Astrocyte (in vitro differentiated cells and primary cell): ENCODE measurements around the gene COX6B1. TPM values are rescaled to one million over a fixed set of nuclear protein-coding genes. Genes with fewer than 3 reads are reported as not detected.
A peak's percentile ranks its signal among the peaks of the same experiment; 100 is the strongest.

Experiments
- DNase-seq: peaks from one replicate; pipeline ENCODE4 v3.0.0-alpha.2; 2010; ENCODE audit warnings: low read depth
- FAIRE-seq: peaks from 2 replicates; lab custom pipeline; 2011; peaks lifted over from hg19 to GRCh38; lab: Jason Lieb, UNC
- H2AFZ ChIP-seq: 2 replicates; pipeline ENCODE4 v1.6.0; 2012; ENCODE audit warnings: low read depth, low read length, inconsistent platforms
- H3K27ac ChIP-seq: 2 replicates; pipeline ENCODE4 v1.5.1; 2011; ENCODE audit warnings: low read depth, low read length, inconsistent platforms
- H3K27me3 ChIP-seq: 2 replicates; pipeline ENCODE4 v1.6.0; 2011; ENCODE audit warnings: low read length, inconsistent platforms; ENCODE audit not compliant: insufficient read depth
- H3K36me3 ChIP-seq: 2 replicates; pipeline ENCODE4 v1.5.1; 2011; ENCODE audit warnings: low read length, inconsistent platforms; ENCODE audit not compliant: insufficient read depth
- H3K4me1 ChIP-seq: 2 replicates; pipeline ENCODE4 v1.5.1; 2011; ENCODE audit warnings: low read length, inconsistent platforms; ENCODE audit not compliant: insufficient read depth
- H3K4me2 ChIP-seq: 2 replicates; pipeline ENCODE4 v1.6.0; 2012; ENCODE audit warnings: low read length, inconsistent platforms
- H3K4me3 ChIP-seq: 2 replicates; pipeline ENCODE4 v1.5.1; 2011; ENCODE audit warnings: low read depth, mild to moderate bottlenecking, low read length, inconsistent platforms; ENCODE audit not compliant: insufficient read depth
- H3K79me2 ChIP-seq: 2 replicates; pipeline ENCODE4 v1.6.0; 2012; ENCODE audit warnings: mild to moderate bottlenecking, low read length, inconsistent platforms; ENCODE audit not compliant: insufficient read depth
- H3K9ac ChIP-seq: 2 replicates; pipeline ENCODE4 v1.6.0; 2012; ENCODE audit warnings: mild to moderate bottlenecking, low read length, inconsistent platforms
- H3K9me3 ChIP-seq: 2 replicates; pipeline ENCODE4 v1.5.1; 2012; ENCODE audit warnings: low read depth, mild to moderate bottlenecking, low read length, inconsistent platforms; ENCODE audit not compliant: insufficient read depth
- H4K20me1 ChIP-seq: 2 replicates; pipeline ENCODE4 v1.6.0; 2012; ENCODE audit warnings: low read length, inconsistent platforms; ENCODE audit not compliant: insufficient read depth
- H3K27ac Mint-ChIP-seq: one replicate; pipeline ENCODE4 v1.8.0; 2021; ENCODE audit warnings: mild to moderate bottlenecking, mixed read lengths; ENCODE audit not compliant: unreplicated experiment
- H3K27me3 Mint-ChIP-seq: one replicate; pipeline ENCODE4 v1.8.0; 2021; ENCODE audit warnings: low read depth, mixed read lengths; ENCODE audit not compliant: unreplicated experiment
- H3K36me3 Mint-ChIP-seq: one replicate; pipeline ENCODE4 v1.8.0; 2021; ENCODE audit warnings: low read depth, mixed read lengths; ENCODE audit not compliant: unreplicated experiment
- H3K4me1 Mint-ChIP-seq: one replicate; pipeline ENCODE4 v1.8.0; 2021; ENCODE audit warnings: low read depth, mixed read lengths; ENCODE audit not compliant: unreplicated experiment
- H3K4me3 Mint-ChIP-seq: one replicate; pipeline ENCODE4 v1.8.0; 2021; ENCODE audit warnings: mild to moderate bottlenecking, moderate library complexity, mixed read lengths; ENCODE audit not compliant: unreplicated experiment
- H3K9me3 Mint-ChIP-seq: one replicate; pipeline ENCODE4 v1.8.0; 2021; ENCODE audit warnings: mild to moderate bottlenecking, mixed read lengths; ENCODE audit not compliant: unreplicated experiment
- CTCF ChIP-seq: IDR thresholded peaks from 2 replicates; pipeline ENCODE4 v1.5.1; 2011; ENCODE audit warnings: low read depth, mild to moderate bottlenecking, inconsistent platforms, low read length, moderate library complexity; ENCODE audit not compliant: insufficient read depth
- EZH2 ChIP-seq: IDR thresholded peaks from 2 replicates; pipeline ENCODE4 v1.6.1; 2012; ENCODE audit warnings: mild to moderate bottlenecking, low read length, inconsistent platforms; ENCODE audit not compliant: insufficient read depth
- total RNA-seq: library from RNA; stranded (reverse); gene quantifications from 2 replicates; pipeline ENCODE4 v1.2.1, GENCODE V29; 2021

The COX6B1 gene
- total RNA-seq, 1 donor from 2014 or later, result 344 TPM

GRCh38 chr19:35612224-35612558, 35.9 kb upstream of the COX6B1 start:
- no peaks in the 10 kb centered on the region for H3K36me3 ChIP-seq
- no peak for FAIRE-seq
- H2AFZ ChIP-seq, result peak overlapping the region; percentile 90
- H3K9me3 ChIP-seq, result peaks cover 3% of the 10 kb centered on the region
- Mint-ChIP-seq H3K9me3 (peaks cover 16% of the 10 kb centered on the region), H3K4me3 (peak overlapping the region; percentile 82), H3K4me1 (no peaks in the 10 kb centered on the region), H3K27ac (peak overlapping the region; percentile 75), H3K36me3 (peaks cover 3% of the 10 kb centered on the region), H3K27me3 (peaks cover 15% of the 10 kb centered on the region)
- DNase-seq, result no peak
- no peaks in the 10 kb centered on the region for H3K4me1 ChIP-seq
- peak overlapping the region; percentile 92 for H3K4me2 ChIP-seq
- H3K27me3 ChIP-seq, result peaks cover 2% of the 10 kb centered on the region
- TF ChIP-seq EZH2 (no peak), CTCF (no peak)
- peak overlapping the region; percentile 77 for H3K4me3 ChIP-seq
- peak overlapping the region; percentile 86 for H3K9ac ChIP-seq
- H3K27ac ChIP-seq, result no peak overlapping the region
- H4K20me1 ChIP-seq, result no peaks in the 10 kb centered on the region
- peaks cover 2% of the 10 kb centered on the region for H3K79me2 ChIP-seq

- peaks cover 2% of the 10 kb centered on the region for H3K27me3 ChIP-seq
- H3K27ac ChIP-seq, result peak within 1 kb of the TSS; percentile 63
- H3K4me2 ChIP-seq, result peak within 1 kb of the TSS; percentile 92
- H3K4me1 ChIP-seq, result no peaks in the 10 kb centered on the region
- TF ChIP-seq EZH2, result no peak
- no peak for TF ChIP-seq CTCF
- peak within 1 kb of the TSS; percentile 82 for H3K4me3 Mint-ChIP-seq
- H3K9ac ChIP-seq, result peak within 1 kb of the TSS; percentile 86
- H2AFZ ChIP-seq, result peak within 1 kb of the TSS; percentile 90
- no peaks in the 10 kb centered on the region for H3K36me3 ChIP-seq
- H3K27ac Mint-ChIP-seq, result peak within 1 kb of the TSS; percentile 75
- H3K79me2 ChIP-seq, result peaks cover 2% of the 10 kb centered on the region
- DNase-seq (peak; percentile 71), FAIRE-seq (no peak)
- peaks cover 3% of the 10 kb centered on the region for H3K36me3 Mint-ChIP-seq
- H3K27me3 Mint-ChIP-seq, result peaks cover 15% of the 10 kb centered on the region
- no peaks in the 10 kb centered on the region for H3K4me1 Mint-ChIP-seq
- H3K9me3 ChIP-seq, result no peaks in the 10 kb centered on the region
- H4K20me1 ChIP-seq, result no peaks in the 10 kb centered on the region
- peak within 1 kb of the TSS; percentile 77 for H3K4me3 ChIP-seq
- peaks cover 10% of the 10 kb centered on the region for H3K9me3 Mint-ChIP-seq
Measured at GRCh38 chr19:35612559-35613321, 35.4 kb upstream of the COX6B1 start, which contains the start of gene HAUS5. HAUS5 (plus strand) TSS chr19:35612735; CDS start chr19:35612795, 60 bp downstream.

- Histone ChIP-seq H4K20me1 (no peaks in the 10 kb centered on the region), H3K4me1 (no peaks in the 10 kb centered on the region), H3K9ac (no peak overlapping the region), H3K79me2 (peaks cover 2% of the 10 kb centered on the region), H3K9me3 (no peaks in the 10 kb centered on the region), H3K36me3 (no peaks in the 10 kb centered on the region), H3K4me3 (no peak overlapping the region), H3K27ac (no peak overlapping the region), H3K4me2 (peak overlapping the region; percentile 92), H3K27me3 (no peaks in the 10 kb centered on the region), H2AFZ (no peak overlapping the region)
- peaks cover 4% of the 10 kb centered on the region for H3K9me3 Mint-ChIP-seq
- no peak overlapping the region for H3K27ac Mint-ChIP-seq
- FAIRE-seq (no peak), DNase-seq (no peak)
- no peaks in the 10 kb centered on the region for H3K4me1 Mint-ChIP-seq
- H3K27me3 Mint-ChIP-seq, result peaks cover 14% of the 10 kb centered on the region
- H3K4me3 Mint-ChIP-seq, result peak overlapping the region; percentile 82
- H3K36me3 Mint-ChIP-seq, result peaks cover 2% of the 10 kb centered on the region
- no peak for TF ChIP-seq EZH2
- TF ChIP-seq CTCF, result no peak
Measured at GRCh38 chr19:35613574-35613973, 34.5 kb upstream of the COX6B1 start.
